ENCODE results near the gene RBM15B.

RBM15B gene

DNA sequence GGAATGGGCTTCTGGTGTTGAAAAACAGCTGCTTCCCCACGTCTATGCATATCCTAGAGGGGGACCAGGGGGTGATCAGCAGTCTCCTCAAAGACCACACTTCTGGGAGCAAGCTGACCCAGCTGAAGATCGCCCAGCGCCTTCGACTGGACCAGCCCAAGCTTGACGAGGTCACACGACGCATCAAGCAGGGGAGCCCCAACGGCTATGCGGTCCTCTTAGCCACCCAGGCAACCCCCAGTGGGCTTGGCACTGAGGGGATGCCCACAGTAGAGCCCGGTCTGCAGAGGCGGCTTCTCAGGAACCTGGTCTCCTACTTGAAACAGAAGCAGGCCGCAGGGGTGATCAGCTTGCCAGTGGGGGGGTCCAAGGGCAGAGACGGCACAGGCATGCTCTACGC is 2.5 kb downstream of the RBM15B start:
- FAIRE-seq = no peak

DNA sequence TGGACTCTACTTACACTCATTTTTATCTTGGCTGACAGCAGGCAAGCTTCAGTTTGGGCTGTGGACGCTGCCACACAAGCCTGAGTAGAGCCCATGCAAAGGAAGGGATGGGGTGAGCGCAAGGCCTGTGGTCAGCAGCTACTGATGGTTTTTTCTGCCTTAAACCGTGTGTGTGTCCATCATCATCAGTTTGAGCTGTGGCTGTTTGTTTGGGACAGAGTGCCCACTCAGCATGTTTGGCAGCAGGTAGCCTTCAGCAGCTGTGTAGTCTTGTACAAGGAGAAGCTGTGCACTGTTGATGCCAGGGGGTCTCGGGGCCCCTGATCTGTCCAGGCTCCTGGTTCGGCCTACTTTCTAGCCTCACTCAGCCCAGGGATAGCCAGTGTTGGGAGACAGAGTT is 3.5 kb downstream of the RBM15B start:
- no peak for FAIRE-seq

DNA sequence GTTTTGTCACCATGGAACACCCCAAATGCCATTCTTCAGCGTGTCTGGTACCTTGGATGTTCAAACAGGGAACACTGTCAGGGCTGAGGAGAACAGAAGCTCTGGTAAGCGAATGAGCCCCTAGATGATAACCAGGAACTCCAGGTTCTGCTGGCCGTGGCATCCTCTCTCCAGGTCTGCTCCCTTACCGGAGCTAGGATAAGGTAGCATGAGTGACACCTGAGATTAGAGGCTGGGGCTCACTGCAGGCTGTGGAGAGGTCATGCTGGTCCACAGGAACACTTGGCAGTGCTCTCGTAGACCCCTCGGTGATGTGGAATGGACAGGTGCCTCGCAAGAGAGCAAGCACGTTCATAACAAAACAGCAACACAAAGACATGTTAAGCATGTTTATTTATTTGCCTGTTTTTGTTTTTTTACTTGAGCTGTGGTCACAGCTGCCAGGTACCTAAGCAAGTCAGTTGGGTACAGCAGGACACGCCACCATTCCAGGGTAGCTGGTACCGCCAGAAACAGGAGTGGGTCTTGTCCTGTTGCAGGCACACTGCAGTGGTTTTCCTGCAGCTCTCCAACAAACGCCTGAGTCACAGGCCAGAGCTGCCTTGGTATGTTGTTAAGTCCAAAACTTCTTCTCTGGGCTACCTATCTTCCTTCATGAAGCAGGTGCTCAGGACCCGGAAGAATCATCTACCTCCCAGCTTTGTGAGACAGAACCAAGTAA is 4.6 kb downstream of the RBM15B start:
- no peak for FAIRE-seq

DNA sequence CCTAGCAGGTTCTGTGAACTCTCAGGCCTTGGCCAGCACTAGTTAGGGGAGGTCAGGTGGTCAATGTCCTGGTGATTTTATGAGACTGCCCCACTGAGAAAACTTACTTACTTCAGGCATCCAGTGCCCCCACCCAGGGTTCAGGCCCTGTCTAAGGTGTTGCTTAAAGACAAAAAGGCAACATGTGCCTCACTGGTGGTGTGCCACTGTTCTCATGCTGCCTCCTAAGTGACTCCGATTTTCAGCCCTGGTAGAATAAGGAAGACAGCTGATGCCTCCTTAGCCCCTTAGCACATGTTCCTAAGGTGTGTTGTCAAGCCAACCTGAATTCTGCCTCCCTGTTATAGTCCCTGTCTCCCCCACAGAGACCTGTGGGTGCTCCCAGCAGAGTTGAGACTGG is 5.3 kb downstream of the RBM15B start:
- no peak for FAIRE-seq

DNA sequence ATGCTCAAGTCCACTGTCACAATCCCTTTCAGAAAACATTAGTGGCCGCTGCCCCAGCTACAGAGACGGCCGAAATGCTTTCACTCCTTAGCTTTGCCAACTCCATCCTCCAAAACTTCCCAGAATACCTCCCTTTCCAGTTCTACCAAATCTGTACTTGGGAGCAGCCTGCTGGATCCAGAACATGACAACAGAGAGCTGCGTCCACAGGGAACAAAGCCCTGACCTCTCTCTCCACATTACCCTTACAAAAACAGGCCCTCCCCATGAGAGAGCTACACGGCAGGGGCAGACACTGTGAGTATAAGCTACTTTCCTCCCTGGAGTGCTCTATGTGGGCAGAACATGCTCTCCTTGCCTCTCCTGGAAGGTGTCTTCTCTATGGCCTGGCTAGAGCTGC is 6.3 kb downstream of the RBM15B start:
- FAIRE-seq = no peak

DNA sequence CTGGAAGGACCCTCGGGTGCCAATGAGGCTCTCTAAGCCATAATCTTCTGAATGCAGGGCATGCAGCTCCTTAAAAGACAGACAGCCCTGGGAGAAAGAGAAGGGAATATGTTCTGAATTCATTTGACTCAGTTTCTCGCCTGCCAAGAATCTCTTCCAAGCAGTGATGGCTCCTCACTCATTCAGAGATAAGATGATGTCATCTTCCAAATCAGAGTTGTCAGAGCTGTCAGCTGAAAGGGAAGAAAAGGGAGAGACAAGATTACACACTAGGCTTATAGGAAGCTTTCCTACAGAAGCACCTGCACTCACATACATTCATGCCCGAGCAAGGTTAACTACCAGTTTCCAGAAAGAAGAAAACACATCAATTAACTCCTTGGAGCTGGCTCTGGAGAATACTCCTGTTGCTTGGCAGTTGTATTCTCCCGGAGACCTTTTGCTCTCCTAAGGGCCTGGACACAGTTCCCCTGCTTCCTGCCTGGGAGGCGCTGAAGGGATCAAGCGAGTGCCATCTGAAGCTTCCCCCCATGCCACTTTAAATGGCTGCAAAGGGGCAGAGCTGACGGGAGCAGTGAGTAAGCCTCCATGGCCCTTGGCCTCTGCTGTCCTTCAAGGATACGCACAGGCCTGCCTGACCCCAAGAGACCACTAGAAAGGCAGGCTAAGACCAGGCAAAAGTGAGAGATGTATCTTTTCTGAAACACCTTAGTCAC is 7.7 kb downstream of the RBM15B start:
- FAIRE-seq = no peak

DNA sequence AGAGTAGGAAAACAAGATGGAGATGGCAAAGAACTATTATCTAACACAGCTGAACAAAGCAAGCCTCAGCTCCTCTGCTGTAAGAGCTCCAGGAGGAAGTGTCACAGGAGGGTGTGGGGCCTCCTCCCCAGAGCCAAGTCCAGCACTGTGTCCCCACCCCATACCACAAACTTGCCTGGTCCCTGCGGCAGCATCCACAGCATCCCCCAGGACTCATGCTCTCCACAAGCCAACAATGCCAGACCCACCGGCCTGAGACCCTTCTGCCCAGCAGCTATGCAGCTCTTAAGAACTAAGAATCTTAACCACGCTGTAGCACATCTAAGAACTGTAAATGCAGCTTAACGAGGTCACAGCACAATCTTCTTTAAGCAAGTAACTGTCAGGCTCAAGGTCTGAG is 9.1 kb downstream of the RBM15B start:
- no peak for FAIRE-seq

DNA sequence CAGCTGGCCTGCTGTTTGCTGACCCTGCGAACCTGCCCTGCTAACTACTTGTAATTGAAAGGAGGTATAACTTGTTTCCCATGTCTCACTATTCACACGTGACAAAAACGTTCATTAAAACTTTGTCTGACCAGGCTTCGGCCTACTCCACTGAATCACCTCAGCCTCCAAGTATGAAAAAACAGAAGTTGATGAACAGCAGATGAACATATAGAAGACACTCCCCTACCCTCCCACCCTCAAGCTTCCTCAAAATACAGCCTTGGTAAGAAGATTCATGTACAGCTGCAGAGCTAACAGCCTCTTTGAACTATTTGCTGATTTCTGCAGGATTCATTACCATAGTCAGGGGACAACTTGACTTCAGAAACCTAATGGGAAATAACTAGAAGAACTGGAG is 10.7 kb downstream of the RBM15B start:
- no peak for FAIRE-seq

DNA sequence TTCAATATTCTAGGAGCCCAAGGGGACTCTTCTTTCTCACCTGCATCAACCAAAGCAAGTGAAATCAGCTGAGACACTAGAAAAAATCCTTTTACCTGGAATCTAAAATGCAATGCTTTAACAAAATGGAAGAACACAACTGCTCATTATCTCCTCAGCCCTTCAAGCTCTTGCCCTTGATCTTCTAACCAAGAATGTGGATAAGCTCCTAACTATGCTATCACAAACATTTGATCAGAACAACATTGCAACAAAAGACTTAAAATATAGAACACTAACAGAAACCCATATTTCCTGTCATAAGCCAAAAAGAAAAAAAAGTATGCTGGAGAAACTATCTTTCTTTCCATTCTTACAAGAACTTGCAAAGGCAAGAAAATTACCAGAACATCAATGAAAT is 12.6 kb downstream of the RBM15B start:
- no peak for FAIRE-seq

DNA sequence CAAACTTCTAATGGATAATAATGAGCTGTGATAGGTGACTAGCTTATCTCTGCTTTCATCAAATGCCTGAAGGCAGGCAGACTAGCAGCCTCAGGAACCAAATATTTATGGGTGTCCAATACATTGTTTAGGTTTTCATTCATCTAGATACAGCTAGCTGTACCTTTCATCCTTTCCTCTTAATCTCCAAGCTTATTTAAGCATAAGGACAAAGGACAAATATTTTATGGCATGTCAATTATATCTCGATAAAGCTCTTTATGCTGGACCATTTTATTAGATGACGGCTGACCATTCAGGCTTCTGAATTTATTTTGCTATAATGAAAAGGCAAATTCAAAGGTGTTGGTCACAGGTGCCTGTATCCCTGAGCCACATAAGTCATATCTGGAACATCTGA is 16.9 kb downstream of the RBM15B start:
- FAIRE-seq = no peak

DNA sequence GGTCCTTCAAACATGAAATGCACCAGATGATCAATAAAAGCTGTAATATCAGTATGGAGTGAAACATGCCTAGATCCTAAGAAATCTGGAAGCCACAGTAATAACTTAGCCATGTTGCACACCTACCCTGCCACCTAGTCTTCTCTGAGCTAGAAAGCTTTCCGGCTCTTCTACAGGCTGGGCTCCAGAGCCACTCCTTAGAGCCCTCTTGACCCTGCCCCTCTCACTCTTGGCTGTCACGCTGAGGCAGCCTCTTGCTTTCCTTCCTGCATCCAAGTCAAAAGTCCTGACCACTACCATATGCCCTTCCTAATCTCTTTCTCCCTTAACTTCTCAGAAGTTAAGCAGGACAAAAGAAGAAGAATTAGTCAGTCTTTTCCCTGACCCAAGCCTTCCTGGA is 17.7 kb downstream of the RBM15B start:
- no peak for FAIRE-seq

DNA sequence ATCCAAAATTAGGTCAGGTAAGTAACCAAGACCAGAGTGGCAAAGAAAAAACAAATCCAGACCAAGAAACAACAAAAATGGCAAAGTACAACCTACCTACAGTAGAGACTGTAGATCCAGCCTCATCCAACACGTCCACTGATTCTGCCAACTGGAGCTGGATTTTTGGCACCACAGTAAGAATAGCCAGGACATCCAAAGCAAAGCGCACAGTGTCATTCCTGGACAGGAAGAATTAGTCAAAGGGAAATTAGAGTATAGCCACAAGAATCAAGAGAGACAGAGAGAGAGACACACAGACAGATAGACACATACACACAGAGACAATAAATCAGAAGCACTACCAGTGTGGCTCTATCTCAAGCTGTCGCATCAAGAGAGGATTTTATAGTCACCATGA is 31.1 kb downstream of the RBM15B start:
- FAIRE-seq = no peak

DNA sequence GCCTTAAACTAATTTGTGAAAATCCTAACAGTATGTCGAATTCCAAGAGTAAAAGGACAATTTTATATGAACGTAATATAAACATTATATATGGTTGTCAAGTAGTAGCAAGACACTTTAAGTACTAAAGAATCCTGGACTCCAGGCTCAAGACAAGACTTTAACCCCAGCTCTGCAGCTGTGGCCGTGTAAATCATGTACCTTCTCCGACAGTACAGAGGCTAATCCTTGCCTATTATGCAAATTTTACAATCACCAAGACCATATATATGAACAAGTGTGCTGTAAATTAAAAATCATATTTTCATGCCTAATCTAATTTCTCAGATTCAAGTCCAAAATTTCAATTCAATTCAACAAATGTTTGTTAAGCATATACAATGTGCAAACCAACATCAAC is 35.8 kb downstream of the RBM15B start:
- no peak for FAIRE-seq

DNA sequence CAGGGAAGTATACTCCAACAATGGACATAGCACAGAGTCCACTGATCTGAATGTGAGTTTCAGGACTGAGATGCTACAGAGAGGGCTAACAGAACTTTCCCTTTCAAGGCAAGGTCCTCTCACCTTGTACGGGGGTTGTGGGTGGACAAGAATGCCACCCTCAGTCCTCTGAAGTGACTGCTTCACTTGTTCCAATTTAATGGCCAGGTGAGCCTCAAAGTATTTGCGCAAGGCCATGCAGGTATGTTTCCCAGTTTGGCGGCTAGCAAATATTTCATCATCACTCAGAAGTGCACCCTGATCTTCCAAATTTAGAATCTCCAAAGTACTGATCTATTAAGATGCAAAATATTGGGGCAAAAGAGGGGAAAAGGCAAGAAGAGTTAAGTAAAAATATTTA is 38.1 kb downstream of the RBM15B start:
- FAIRE-seq = no peak

DNA sequence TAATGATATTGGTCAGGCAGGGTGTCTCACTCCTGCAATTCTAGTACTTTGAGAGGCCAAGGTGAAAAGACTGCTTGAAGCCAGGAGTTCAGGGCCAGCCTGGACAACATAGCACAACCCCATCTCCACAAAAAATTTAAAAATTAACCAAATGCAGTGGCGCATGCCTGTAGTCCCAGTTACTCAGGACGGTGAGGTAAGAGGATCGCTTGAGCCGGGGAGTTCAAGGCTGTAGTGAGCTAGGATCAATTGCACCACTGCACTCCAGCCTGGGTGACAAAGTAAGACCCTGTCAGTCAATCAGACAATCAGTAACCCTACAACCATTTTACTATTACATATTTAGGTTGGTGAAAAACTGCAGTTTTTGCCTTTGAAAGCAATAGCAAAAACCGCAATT is 43.0 kb downstream of the RBM15B start:
- no peak for FAIRE-seq

DNA sequence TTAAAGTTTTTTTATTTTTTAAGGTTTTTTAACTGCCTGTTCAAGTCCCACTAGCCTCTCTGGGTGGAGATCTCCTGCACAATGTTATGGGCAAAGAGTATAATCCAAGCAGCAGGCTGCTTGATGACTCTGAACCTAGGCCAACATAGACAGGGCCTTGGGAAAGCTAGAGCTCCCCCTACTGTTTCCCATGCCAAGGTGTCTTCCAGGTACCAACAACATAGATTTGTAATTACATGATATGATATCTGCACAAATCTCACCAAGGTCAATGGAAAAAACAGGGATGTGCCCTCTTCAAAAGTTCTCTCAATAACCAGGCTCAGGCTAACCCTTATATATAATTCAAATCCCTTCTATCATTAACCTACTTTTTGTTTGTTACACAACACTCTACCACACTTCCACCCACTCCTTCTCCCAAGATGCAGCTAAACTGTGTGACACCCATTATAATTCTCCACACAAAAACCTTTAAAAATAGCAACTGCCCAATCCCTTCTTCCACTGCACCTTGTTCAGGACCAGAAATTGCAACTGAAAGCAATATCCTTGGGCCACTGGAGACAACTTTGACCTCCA is 43.8 kb downstream of the RBM15B start:
- FAIRE-seq = no peak

DNA sequence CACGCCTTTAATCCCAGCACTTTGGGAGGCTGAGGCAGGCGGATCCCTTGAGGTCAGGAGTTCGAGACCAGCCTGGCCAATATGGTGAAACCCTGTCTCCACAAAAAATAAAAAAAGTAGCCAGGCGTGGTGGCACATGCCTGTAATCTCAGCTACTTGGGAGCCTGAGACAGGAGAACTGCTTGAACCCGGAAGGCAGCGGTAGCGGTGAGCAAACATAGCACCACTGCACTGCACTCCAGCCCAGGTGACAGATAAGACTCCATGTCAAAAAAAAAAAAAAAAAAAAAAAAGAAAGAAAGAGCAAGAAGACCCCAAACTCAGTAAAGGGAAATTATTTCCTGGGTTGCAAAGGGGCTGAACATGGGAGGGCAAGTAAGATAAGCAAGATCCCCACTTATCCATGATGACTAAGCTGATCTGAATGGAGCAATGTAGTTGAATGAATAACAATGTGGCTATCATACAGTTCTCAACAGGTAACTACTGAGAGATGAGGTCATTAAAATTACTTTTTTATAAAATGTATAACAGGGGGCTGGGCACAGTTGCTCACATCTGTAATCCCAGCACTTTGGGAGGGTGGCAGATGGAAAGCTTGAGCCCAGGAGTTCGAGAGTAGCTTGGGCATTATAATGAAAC is 46.0 kb downstream of the RBM15B start:
- no peak for FAIRE-seq

DNA sequence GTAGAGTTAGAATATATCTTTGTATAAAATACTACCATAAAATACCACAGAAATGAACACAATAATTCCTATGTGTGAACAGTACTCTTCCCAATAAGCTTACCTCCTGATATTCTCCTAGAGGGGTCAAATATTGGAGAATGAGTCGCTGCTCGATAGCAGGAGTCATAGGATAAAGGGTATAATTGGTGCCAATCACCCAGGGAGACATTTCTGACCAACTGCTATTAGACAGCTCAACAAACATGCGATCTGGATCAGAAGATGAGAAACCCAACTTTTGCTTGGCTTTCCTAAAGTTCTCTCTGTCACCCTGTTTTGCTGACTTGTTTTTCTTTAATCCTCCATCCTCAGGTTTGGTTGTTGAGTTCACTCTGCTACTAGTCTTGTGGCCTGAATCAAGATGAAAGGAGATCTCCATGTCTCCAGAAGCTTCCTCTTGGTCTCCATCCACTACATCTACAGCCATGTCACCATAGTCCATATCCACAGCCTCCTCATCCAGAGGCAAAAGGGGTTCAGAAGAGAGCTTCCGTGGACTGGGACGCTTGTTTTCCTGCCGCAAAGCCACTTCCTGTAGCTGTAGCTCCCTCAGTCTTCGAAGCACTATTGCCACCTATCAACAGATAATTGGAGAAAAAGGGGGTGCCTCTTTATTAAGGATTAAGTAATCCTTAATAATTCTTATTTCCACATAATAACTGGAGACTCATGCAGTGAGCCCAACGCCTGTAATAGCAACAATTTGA is 50.4 kb downstream of the RBM15B start:
- FAIRE-seq = no peak

DNA sequence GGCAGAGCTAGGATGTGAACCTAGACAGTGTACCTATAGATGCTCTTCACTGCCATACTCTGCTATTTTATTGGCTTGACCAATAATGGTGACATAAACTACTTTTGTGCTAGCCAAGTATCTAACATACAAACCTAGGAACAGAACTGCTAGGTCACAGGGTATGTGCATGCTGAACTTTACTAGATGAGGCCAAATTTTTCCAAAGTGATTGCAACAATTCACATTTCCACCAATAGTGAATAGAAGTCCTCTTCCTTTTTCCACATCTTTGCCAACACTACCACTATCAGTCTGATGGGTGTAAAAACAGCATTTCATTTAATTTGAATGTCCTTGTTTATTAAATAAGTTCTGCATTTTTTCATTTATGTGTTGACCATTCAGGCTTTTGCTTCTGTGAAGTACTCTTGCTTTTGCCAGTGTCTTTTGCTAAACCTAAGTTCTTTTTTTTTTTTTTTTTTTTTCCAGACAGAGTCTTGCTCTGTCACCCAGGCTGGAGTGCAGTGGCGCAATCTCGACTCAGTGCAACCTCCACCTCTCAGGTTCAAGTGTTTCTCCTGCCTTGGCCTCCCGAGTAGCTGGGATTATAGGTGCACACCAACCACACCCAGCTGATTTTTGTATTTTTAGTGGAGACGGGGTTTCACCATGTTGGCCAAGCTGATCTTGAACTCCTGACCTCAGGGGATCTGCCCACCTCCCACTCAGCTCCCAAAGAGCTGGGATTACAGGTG is 54.6 kb downstream of the RBM15B start:
- FAIRE-seq = no peak

Data from G401.6 (cell line).